Smooth muscle cell (in vitro differentiated cells): ENCODE measurements around the gene BICD1. TPM values are rescaled to one million over a fixed set of nuclear protein-coding genes. Genes with fewer than 3 reads are reported as not detected.

Experiments
- DNase-seq: peaks from one replicate; lab custom pipeline; 2025; ENCODE audit not compliant: unreplicated experiment; lab: John Stamatoyannopoulos, UW
- H2AFZ ChIP-seq: fragments of 200-600 bp; sonication (generic); 2 replicates; pipeline ENCODE4 v1.6.0; 2016; ENCODE audit warnings: antibody characterized with exemption, low read depth, mild to moderate bottlenecking
- H3F3A ChIP-seq: fragments of 200-600 bp; sonication (generic); 2 replicates; pipeline ENCODE4 v1.6.0; 2017; ENCODE audit warnings: antibody characterized with exemption, low read depth
- H3K27ac ChIP-seq: fragments of 200-600 bp; sonication (generic); 2 replicates; pipeline ENCODE4 v1.5.1; 2016; ENCODE audit warnings: low read depth, mild to moderate bottlenecking
- H3K27me3 ChIP-seq: fragments of 200-600 bp; sonication (generic); 2 replicates; pipeline ENCODE4 v1.6.1; 2016; ENCODE audit warnings: low read depth, mild to moderate bottlenecking
- H3K36me3 ChIP-seq: fragments of 200-600 bp; sonication (generic); 2 replicates; pipeline ENCODE4 v1.5.1; 2016; ENCODE audit warnings: low read depth
- H3K4me1 ChIP-seq: fragments of 200-600 bp; sonication (generic); 2 replicates; pipeline ENCODE4 v1.5.1; 2016; ENCODE audit warnings: low read depth
- H3K4me2 ChIP-seq: fragments of 200-600 bp; sonication (generic); 2 replicates; pipeline ENCODE4 v1.6.0; 2016; ENCODE audit warnings: mild to moderate bottlenecking
- H3K4me3 ChIP-seq: fragments of 200-600 bp; sonication (generic); 2 replicates; pipeline ENCODE4 v1.5.1; 2016; ENCODE audit warnings: mild to moderate bottlenecking
- H3K79me2 ChIP-seq: fragments of 200-600 bp; sonication (generic); 2 replicates; pipeline ENCODE4 v1.6.0; 2016; ENCODE audit warnings: low read depth, mild to moderate bottlenecking
- H3K9ac ChIP-seq: fragments of 200-600 bp; sonication (generic); 2 replicates; pipeline ENCODE4 v1.6.0; 2016; ENCODE audit warnings: low read depth
- H3K9me3 ChIP-seq: fragments of 200-600 bp; sonication (generic); replicated peaks from 2 replicates; pipeline ENCODE4 v1.5.1; 2016; ENCODE audit warnings: low read depth
- H4K20me1 ChIP-seq: fragments of 200-600 bp; sonication (generic); 2 replicates; pipeline ENCODE4 v1.6.0; 2016; ENCODE audit warnings: low read depth
- CTCF ChIP-seq: fragments of 200-600 bp; sonication (generic); IDR thresholded peaks from 2 replicates; pipeline ENCODE4 v1.5.1; 2017; ENCODE audit warnings: borderline replicate concordance, mild to moderate bottlenecking, antibody characterized with exemption; ENCODE audit not compliant: insufficient read depth, poor library complexity, severe bottlenecking
- WGBS: methylation state at CpG from one replicate; pipeline ENCODE4 v1.1.7; 2016; ENCODE audit warnings: low lambda C conversion rate; 5-methylcytosine and 5-hydroxymethylcytosine counted together
- polyA plus RNA-seq: library from polyadenylated mRNA; unstranded; fragments of >200 nt; fragmentation: Nextera tagmentation; extraction: Ambion mirVana; gene quantifications from 2 replicates; pipeline ENCODE4 v1.2.1, GENCODE V29; 2016
- total RNA-seq: library from RNA; depleted of rRNA; stranded (reverse); fragments of >200 nt; gene quantifications from 2 replicates; pipeline ENCODE4 v1.2.3, GENCODE V29; 2014

BICD1 gene
- total and polyA plus RNA-seq, 2 experiments from 2014 or later, result 6.5 to 11.5 TPM

GRCh38 chr12:32248441-32249140 is 141.9 kb downstream of the BICD1 start:
- H3F3A ChIP-seq, result no peaks in the 10 kb centered on the region
- H3K27ac ChIP-seq, result peak overlapping the region; percentile 84
- TF ChIP-seq CTCF, result no peak
- WGBS, result 66% methylated on average over 5 of the region's 5 CpGs
- H3K9me3 ChIP-seq, result no peaks in the 10 kb centered on the region
- no peak overlapping the region for H2AFZ ChIP-seq
- H3K9ac ChIP-seq, result no peak overlapping the region
- no peaks in the 10 kb centered on the region for H3K27me3 ChIP-seq
- peak overlapping the region; percentile 16 for H3K4me2 ChIP-seq
- H4K20me1 ChIP-seq, result no peaks in the 10 kb centered on the region
- no peaks in the 10 kb centered on the region for H3K79me2 ChIP-seq
- no peak overlapping the region for H3K4me3 ChIP-seq
- no peaks in the 10 kb centered on the region for H3K36me3 ChIP-seq
- no peak for DNase-seq
- H3K4me1 ChIP-seq, result peaks cover 29% of the 10 kb centered on the region

GRCh38 chr12:32249777-32250176 is 143.1 kb downstream of the BICD1 start:
- Histone ChIP-seq H3F3A (no peaks in the 10 kb centered on the region), H2AFZ (no peak overlapping the region), H3K9me3 (no peaks in the 10 kb centered on the region), H3K27ac (peak overlapping the region; percentile 84), H3K4me3 (no peak overlapping the region), H3K27me3 (no peaks in the 10 kb centered on the region), H3K9ac (no peak overlapping the region), H4K20me1 (no peaks in the 10 kb centered on the region), H3K79me2 (no peaks in the 10 kb centered on the region), H3K4me2 (peak overlapping the region; percentile 16), H3K36me3 (no peaks in the 10 kb centered on the region), H3K4me1 (peaks cover 29% of the 10 kb centered on the region)
- WGBS, result 38% methylated on average over 2 of the region's 2 CpGs
- DNase-seq, result no peak
- TF ChIP-seq CTCF, result no peak

- Histone ChIP-seq H3K4me3 (no peak overlapping the region), H3K4me2 (no peak overlapping the region), H3K79me2 (no peaks in the 10 kb centered on the region), H3K27ac (no peak overlapping the region), H3K4me1 (peaks cover 29% of the 10 kb centered on the region), H4K20me1 (no peaks in the 10 kb centered on the region), H3K9ac (no peak overlapping the region), H3K36me3 (no peaks in the 10 kb centered on the region), H3K27me3 (no peaks in the 10 kb centered on the region), H3K9me3 (no peaks in the 10 kb centered on the region), H2AFZ (no peak overlapping the region), H3F3A (no peaks in the 10 kb centered on the region)
- DNase-seq, result no peak
- 93% methylated on average over 13 of the region's 13 CpGs for WGBS
- TF ChIP-seq CTCF, result no peak
Measured at GRCh38 chr12:32252199-32253073, 145.8 kb downstream of the BICD1 start.
